ENCODE measurements around the gene SAMD13.

The SAMD13 gene

DNA sequence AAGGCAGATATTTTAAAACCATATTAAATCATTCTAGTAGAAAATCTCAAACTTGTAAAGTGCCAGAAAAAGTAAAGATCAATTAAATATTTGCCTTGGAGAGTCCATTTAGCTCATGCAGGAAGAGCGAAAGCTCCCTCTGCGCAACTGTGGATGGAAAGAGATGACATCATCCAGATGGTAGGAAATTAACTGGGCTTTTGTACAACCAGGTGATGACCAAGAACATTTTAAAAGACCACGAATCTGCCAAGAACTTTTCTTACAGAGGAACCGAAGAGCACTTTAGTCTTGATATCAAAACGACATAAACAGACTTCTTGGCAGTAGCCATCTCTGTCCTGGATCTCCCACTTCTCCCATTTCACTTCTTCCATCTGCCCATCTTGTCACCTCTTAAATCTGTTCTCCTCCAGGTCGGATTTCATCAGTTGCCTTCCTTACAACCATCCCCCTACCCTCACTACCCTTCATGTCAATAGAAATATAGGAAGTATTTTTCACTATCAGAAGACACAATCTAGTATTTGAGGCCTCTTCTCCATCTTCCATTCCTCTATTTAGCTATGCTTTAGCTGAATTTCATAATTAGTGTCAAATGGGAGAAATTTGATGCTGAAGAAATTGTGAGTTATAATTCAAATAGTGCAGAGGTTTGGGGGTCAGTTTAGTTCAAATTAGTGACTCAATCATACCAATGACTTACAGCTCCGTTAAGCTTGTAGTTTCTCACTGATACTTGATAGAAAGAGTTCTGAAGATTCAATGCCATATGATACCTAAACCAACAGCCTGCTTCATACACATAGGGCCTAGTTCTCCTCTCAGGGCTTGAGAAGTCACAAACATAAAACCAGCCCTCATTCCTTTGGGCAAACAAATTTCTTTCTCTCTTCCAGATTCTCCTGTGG is 74.7 kb downstream of the SAMD13 start:
- DNase-seq = no peak

DNA sequence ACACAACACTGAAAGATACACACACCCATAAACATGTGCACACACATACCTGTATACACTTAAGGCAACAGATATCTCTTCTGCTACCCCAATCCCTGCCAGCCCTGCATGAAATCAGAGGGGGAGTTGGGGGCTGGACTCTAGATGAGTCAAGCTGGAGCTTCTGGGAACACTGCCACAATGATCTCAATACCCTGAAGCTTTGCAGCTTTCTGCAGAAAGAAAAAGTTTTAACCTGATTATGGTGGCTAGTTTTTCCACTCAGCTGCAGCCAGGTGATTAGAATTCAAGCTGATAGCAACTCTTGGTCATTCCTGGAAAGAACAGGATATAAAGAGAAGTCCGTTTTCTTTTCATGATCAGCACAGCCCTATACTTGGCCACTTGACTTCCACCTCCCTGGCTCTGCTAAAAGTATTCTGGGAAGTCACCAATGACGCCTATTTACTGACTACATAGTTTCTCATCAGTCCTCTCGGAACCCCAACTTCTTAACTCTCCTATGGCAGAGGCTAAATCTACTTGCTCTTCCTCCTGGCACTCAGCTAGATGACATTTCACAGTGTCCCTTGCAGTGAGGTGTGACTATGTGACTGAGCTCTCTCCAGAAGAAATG is 76.1 kb downstream of the SAMD13 start:
- no peak for DNase-seq

DNA sequence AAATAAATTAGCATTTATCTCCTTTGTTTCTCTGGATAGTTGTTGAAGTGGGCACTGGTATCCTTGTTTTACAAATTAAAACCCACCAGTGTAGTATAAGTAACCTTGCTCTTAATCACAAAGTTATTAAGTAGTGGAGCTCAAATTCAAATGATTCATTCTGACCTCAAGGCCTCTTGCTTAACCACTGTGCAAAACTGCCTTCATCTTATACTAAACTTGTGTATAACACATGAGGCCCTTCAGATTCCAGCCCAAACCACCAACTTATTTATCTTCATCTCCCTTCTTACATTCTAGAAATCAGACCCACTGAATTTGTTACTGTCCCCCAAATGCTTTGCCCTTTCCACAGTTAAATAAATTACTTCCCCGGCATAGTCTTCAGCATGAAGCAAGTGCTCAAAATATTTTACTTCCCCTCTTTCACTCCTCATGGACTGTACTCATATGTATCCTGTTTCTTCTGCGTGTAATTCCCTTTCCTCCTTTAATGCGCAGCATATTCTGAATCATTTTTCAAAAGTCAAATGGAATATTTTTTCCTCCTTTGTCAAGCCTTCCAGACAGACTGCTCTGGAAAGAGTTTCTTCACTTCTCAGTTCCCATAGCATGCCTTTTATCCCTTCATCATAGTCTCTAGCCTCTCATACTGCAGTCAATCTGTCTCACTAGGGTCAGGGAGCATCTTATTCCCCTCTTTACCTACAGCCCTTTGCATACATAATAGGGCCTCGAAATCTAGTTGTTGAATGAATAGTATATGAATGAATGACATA is 77.8 kb downstream of the SAMD13 start:
- DNase-seq = no peak

DNA sequence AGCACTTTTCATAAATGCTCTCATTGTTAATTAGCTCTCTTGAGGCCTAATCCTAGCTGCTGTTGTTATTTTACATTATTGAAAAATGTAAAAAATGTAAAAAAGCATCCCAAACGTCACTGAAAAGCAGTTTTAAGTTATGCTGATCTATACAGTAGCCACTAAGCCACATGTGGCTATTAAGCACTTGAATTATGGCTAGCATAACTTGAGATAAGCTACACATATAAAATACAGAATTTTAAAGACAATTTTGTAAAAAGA is 78.3 kb downstream of the SAMD13 start:
- no peak for DNase-seq

DNA sequence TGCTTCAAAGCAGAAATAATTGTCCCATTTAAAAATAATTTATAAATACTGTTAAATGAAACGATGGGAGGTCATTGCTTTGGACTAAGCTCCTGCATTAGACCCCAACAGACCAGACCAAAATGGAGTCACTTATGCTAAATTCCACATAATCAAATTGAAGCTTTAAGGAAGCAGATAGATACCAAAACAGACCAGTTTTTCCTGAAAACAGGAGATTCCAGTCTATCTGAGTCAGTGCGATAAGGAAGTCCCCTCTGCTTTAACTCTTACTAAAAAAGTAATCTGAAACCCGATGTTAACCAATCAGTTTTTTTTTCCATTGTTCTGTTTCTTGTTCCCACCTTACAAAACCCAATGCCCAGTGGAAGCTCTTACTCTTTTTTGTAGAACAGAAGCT is 80.6 kb downstream of the SAMD13 start:
- DNase-seq = no peak

DNA sequence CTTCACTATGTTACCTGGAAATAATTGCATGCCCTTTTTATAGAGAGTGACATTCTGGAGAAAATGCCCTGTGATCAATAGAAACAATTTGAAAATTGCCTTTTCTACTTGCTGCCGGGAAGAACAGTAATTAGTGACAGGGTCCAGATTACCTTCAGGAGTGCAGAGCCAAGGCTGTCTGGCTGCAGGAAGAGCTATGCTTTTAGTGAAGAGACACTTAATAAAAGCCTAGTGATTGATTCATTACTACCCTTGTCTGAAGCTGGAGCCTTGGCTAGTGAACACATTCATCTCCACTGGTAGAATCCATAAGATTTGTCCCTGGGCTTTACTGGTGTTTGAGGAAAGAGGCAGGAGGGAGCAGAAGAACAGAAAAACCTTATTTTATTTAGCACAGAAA is 83.8 kb downstream of the SAMD13 start:
- DNase-seq = no peak

DNA sequence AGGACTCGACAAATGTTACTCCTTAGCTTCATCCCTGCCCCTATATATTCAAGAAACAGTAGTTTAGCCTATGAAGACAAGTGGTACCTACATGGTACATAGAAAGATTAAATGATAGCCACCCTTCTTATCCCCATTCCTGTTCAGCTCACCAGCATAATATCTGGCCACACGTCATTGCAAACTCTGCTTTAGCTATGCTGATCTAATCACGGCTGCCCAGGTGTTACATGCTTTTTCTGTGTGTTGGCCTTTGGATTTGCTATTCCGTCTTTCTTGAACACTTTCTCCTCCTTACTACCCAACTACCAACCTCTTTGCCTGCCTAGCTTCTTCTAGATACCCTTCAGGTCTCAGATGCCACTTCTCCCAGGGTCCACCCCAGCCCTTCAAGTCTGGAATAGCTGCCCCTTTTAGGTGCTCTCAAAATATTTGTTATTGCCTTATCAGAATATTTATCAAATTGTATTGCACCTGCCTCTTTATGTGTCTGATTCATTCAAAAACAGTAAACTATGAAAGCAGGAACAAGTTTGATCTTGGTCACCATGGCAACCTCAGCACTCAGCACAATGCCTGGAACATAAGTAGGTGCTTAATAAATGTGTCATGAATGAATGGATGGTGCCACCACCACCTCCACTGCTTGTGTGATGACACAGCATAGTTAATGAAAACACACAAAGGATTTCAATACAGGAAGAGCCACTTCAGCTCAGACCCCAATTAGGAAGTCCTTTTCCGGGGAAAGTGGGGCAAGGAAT is 85.4 kb downstream of the SAMD13 start:
- no peak for DNase-seq

DNA sequence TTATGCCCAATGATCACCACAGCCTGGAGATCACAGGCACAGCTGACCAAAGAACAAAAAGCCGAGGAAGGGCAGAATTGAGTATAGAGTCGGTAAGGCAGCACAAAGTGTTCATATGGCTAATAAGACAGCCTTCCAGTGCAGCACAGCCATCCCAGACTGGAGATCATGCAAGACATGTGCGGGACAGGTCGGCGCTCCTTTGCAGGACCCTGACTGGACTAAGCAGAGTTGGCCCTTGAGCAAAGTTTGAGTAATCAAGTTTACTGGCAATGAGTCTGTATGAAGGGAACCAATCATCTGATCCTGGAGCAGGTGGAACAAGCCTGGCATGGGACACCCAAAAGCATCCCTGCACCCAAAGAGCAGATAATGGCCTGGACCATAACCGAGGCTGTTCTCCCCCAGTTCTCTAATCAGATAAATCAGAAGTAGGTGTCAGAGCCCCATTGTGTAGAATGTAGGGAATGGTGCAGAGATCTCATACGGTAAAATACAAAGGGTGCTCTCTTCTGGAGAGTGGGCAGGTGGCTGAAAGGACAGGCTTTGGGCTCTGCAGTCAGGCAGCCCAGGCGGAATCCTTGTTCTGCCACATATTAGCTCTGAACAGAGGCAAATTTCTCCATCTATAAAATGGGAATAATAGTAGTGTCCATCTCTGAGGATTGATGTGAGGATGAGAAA is 86.1 kb downstream of the SAMD13 start:
- no peak for DNase-seq

DNA sequence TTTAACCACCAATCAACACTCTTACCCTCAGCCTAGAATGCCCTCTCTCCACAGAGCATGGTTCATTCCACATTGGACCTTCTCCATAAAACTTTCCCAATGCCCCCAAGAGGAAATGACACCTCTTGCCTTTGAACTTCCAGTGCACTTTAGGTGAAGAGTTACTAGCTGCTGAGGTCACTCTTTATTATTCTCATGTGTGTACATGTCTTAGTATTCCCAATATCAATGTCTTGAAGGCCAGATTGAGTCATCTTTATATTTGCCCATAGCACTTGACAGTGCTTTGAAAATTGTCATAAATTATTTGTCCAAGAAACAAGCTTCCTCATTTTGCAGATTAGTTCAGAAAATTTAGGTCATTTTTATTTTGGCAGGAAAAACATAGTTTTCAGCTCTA is 88.7 kb downstream of the SAMD13 start:
- DNase-seq = no peak

DNA sequence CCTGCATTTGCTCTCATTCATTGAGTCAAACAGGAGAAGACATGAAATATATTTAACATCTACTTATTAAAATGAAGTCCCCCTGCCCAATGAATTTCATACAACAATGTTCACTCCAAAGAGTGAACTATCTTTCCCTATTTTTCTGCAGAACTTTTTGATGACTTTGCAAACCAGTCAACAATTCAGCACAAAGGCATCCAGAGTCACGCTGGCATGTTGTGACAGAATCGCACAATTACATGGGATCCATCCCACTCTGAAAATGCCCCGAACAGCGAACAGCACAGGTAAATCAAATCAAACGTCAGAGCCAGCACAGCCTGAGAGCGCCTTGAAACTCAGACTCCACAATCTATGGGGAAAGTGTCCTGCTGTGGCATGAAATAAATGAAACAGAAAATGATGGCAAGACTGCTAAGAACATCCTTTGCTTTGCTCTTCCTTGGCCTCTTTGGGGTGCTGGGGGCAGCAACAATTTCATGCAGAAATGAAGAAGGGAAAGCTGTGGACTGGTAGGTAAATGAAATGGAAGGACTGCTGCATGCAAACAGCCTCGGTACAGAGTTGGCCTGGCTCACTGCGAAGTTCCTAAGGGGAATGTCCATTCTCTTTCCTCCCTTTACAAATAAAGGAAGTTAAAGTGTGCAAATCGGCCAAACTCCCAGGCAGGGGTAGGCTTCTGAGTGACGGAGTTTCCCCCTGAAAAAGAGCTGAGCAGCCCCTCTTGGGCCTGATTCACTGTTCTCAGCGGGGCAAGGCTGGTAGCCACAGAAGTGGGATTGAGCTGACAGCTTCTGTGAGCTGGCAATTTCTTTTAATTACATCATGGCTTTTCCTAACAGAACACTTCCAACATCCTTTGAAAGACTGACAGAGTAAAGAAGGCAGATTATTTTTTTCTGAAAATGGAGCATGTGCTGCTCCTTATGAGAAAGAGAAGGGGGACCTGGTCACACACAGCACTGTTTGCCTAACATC is 97.0 kb downstream of the SAMD13 start, which contains the start of gene DNASE2B:
DNASE2B (plus strand) TSS at position 310 of the 981 bp plus-strand sequence; CDS start at position 391, 81 bp downstream.
- no peak for DNase-seq
